Measurements from ENCODE around the gene CIB4. TPM values are rescaled to one million over a fixed set of nuclear protein-coding genes. Genes with fewer than 3 reads are reported as not detected.

The CIB4 gene
- polyA plus RNA-seq, 10 donors: not detected

- no peak for DNase-seq
These were observed 3.1 kb upstream of the CIB4 start for GRCh38 chr2:26644188-26644835.

- DNase-seq: no peak
These were observed 1.3 kb upstream of the CIB4 start for GRCh38 chr2:26642429-26642828.

- DNase-seq: peak in 1 of 3 donors; percentile 12
These were observed 828 bp downstream of the CIB4 start for GRCh38 chr2:26640331-26640745.

- DNase-seq: no peak
These were observed 1.4 kb downstream of the CIB4 start for GRCh38 chr2:26639685-26640243.

- DNase-seq: no peak
These were observed 3.3 kb downstream of the CIB4 start for GRCh38 chr2:26637811-26638310.

GRCh38 chr2:26636935-26637334 is 4.2 kb downstream of the CIB4 start:
- DNase-seq: no peak

GRCh38 chr2:26635401-26635800 is 5.8 kb downstream of the CIB4 start:
- no peak for DNase-seq

GRCh38 chr2:26634636-26635230 is 6.4 kb downstream of the CIB4 start:
- no peak for DNase-seq

- no peak for DNase-seq
These were observed 7.1 kb downstream of the CIB4 start for GRCh38 chr2:26633993-26634595.

- no peak for DNase-seq
These were observed 7.7 kb downstream of the CIB4 start for GRCh38 chr2:26633351-26633945.

GRCh38 chr2:26632624-26633185 is 8.5 kb downstream of the CIB4 start:
- no peak for DNase-seq

- no peak for DNase-seq
These were observed 9.6 kb downstream of the CIB4 start for GRCh38 chr2:26631401-26632170.

- no peak for DNase-seq
These were observed 10.4 kb downstream of the CIB4 start for GRCh38 chr2:26630669-26631360.

GRCh38 chr2:26630235-26630634 is 10.9 kb downstream of the CIB4 start:
- DNase-seq: no peak

GRCh38 chr2:26629751-26630150 is 11.4 kb downstream of the CIB4 start:
- no peak for DNase-seq

GRCh38 chr2:26629346-26629630 is 11.9 kb downstream of the CIB4 start:
- DNase-seq: no peak

GRCh38 chr2:26628561-26629345 is 12.4 kb downstream of the CIB4 start:
- no peak for DNase-seq

- DNase-seq: no peak
These were observed 13.6 kb downstream of the CIB4 start for GRCh38 chr2:26627350-26628105.

- no peak for DNase-seq
These were observed 14.6 kb downstream of the CIB4 start for GRCh38 chr2:26626606-26627005.
